SH-SY5Y (cell line): ENCODE measurements around the gene CCDC63.

Experiments used
- GATA2 ChIP-seq: IDR thresholded peaks from 2 replicates; pipeline ENCODE4 v1.6.1; 2011; ENCODE audit warnings: mild to moderate bottlenecking, low read depth, low read length
- GATA3 ChIP-seq: IDR thresholded peaks from 2 replicates; pipeline ENCODE4 v1.6.1; 2011; ENCODE audit warnings: low read depth, mild to moderate bottlenecking, low read length, moderate library complexity

GRCh38 chr12:110836291-110836690 is 10.5 kb upstream of the CCDC63 start:
- TF ChIP-seq GATA2, result no peak
- TF ChIP-seq GATA3, result no peak
